ENCODE data around the gene BMPR1A.

The BMPR1A gene

GRCh38 chr10:86756511-86757112 is at the start of gene BMPR1A:
TSS of gene BMPR1A (plus strand) at chr10:86756619. CDS start at chr10:86876019, 119,400 bp downstream.
- peak; percentile 61 for DNase-seq (ENCODE audit: low spot score)

GRCh38 chr10:86706977-86707376 is 49.4 kb upstream of the BMPR1A start:
- DNase-seq (ENCODE audit: low spot score), result no peak

GRCh38 chr10:86707505-86707904 is 48.9 kb upstream of the BMPR1A start:
- DNase-seq (ENCODE audit: low spot score), result no peak

DNA sequence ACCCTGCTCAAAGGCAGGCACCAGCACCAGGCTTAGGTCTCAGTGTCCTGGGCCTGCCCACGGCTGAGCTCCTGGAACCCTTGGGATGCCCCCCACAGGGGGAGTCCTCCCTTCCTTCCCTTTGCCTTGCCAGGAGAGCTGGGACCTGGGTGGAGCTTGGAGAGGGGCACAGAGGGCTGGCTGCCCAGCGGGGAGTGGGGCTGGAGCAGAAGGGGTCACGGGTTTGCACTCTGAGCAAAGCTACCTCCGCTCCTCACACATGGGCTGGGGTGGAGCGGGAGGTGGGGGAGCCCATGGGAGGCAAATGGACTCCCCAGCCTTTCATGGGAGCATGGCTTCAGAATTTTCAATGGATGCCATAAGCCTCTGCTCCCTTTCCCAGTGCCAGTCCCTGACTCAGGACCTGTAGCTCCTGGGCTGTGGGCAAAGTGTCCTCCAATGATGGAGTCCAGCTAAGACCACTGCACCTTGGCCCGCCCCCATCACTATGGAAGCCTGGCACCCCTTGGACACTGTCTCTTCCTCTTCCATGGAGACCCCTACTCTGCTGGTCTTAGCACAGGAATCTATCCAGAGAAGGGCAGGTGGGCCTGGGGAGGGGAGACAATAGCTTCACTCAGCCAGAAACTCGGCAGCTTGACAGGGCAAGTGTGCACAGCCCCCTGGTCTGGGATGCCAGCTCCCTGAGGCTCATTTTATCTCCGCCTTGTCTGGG is 48.2 kb upstream of the BMPR1A start:
- DNase-seq (ENCODE audit: low spot score), result no peak

- no peak for DNase-seq (ENCODE audit: low spot score)
These were observed 47.5 kb upstream of the BMPR1A start for GRCh38 chr10:86708783-86709380.

DNA sequence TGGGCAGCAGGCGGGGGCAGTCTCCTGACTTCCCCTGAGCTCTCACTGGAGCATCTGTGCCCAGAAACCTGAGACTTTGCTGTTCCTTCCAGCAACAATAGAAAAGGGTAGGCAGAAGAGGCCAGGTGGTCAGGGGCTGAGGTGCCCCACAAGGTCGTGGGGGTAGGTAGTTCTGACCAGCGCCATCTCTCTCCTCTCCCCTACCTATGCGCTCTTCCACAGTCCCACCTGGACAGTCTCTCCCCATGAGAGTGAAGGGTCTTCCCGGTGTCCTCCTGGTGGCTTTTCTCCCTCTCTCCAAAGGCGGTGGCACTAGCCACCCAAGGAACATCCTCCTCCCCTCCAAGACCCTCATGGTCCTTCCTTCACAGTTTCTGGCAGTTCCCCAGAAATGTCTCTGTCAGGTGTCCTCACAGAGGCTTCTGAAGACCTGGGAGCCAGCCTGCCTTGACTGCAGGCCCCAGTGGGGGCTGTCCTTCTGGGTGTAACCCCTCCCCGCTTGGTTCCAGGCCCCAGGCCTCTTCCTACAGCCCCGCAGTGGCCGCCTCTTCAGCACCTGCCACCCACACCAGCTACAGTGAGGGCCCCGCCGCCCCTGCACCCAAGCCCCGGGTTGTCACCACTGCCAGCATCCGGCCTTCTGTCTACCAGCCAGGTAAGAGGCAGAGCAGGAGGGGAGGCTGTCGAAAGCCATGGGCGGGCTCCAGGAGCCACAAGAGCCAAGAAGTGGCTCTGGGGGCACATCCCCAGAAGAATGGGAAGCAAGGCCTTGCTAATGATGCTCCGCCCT is 46.8 kb upstream of the BMPR1A start:
- DNase-seq (ENCODE audit: low spot score), result no peak

DNA sequence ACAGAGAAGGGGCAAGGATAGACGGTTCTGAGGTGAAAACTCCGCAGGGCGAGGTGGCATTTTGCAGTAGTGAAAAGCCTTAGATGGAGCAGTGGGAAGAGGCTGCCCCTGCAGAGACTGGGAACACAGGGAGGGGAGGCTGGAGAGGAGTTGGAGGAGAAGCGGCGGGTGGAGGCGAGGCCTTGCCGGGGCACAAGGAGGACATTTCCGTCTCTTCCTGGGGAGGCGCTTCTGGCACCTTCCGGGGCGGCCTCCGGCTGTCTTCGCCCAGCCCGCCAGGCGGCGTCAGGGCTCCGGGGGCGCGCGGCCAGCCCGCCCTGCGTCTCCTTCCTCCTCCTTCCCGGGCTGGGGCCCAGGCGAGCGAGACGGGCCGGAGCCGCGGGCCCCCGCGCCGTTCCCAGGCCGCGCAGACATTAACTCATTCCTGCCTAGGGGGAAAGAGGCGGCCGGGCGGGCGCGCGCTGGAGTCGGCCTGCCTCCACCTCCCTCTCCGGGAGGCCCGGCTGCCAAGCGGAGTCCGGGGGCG is 45.4 kb upstream of the BMPR1A start:
- peak; percentile 97 for DNase-seq (ENCODE audit: low spot score)

DNA sequence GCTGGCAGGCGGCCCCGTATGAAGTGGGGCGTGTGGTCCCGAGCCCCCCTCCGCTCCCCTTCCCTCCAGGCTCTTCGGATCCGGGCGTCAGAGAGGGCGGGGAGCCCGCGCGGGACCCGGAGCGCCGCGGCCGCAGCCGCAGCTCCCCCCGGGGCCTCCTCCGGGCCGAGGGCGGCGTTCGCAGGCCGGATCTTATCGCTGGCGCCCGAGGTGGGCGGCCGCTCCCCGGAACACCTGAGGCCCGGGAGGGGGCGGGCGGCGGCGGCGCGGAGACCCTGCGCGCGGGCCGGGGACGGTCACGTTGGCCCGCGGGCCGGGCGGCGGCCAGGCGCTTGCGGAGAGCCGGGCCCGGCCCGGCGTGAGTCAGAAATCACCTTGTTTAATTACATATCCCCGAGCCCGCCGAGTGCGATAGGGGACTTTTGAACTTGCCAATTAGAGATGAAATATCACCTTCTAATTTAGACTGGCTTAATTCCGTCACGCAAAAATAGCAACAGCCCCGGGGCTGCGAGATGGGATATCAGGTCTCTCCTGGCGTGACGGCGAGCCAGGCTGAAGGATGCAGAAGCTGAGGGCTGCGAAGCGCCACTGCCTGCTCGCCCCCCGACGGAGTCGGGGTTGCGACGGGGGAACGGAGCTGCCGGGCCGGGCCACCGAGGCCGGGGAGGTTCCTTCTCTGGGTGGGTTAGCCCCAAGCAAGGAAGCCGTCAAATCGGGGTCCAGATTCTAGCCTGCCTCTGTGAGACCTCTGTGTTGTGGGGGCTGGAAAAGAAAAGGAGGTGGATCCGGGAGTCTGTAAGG is 44.7 kb upstream of the BMPR1A start:
- peak; percentile 83 for DNase-seq (ENCODE audit: low spot score)

GRCh38 chr10:86712317-86712707 is 44.1 kb upstream of the BMPR1A start:
- DNase-seq (ENCODE audit: low spot score), result peak; percentile 66

DNA sequence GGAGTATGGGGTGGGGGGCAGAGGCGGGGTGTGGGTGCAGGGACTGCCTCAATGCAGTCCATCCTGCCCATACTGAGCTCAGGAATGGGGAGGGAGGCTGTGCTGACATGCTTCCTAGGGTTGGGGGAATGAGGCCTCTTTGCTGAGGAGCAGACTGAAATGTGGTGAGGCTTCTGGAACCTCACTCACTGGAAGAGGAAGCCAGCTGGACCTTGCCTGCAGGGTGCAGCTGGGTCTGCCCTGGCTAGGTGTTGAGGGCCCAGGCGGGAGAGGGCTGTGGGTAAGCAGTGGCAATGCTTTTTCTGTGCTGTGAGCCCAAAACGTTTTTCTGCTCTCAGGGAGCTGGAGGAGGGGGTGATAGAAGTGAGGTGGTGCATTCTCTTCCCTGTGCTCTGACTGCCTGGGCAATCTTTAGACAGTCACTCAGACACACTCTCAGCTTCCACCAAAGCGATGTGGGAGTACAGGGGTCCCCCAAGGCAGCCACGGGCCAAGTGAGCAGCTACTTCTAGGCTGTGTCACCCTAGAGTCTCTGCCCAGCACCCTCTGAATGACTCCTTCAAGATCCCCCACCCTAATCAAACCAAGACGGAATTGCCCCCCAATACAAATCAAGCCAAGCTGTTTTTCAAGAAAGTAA is 41.1 kb upstream of the BMPR1A start:
- no peak for DNase-seq (ENCODE audit: low spot score)

DNA sequence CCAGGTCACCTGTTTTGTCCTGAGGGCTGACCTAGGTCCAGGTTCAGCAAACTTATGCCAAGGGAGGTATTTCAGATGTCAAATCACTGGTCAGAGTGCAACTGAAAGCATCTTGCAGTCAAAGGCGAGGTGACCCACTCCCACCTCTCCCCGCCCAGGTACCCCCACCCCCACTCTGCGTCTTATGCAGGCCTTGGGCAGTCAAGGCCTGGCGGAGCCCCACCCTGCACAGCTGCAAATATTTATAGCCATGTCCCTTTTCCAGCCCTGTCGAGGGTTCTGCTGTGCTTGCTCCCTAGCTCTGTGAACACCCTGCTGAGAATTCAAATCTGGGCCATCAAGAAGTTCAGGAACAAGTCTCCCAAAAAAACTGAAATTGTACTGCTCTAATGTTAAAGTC is 40.6 kb upstream of the BMPR1A start:
- DNase-seq (ENCODE audit: low spot score), result no peak

DNA sequence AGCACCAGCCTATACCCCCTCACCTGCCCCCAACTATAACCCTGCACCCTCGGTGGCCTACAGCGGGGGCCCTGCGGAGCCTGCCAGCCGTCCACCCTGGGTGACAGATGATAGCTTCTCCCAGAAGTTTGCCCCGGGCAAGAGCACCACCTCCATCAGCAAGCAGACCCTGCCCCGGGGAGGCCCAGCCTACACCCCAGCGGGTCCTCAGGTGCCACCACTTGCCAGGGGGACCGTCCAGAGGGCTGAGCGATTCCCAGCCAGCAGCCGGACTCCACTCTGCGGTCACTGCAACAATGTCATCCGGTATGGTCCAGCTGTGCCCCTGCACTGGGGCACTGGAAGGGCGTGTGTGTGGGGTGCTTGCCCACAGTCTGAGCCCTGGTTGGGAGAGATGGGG is 40.0 kb upstream of the BMPR1A start:
- DNase-seq (ENCODE audit: low spot score), result no peak

DNA sequence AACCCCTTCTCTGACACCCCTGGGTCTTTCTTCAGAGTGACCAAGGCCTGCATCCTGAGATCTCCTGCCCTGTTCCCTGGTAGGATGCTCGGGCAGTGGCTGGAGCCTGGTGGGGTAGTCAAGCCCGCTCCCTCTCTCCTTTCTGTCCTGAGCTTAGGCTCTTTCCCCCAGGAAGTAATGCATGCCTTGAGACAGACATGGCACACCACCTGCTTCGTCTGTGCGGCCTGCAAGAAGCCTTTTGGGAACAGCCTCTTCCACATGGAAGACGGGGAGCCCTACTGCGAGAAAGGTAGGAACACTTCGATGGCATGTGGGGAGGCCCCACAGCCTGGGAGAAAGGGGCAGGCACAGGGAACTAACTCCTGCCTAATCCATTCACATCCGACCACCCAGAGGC is 37.9 kb upstream of the BMPR1A start:
- no peak for DNase-seq (ENCODE audit: low spot score)

GRCh38 chr10:86721232-86721631 is 35.2 kb upstream of the BMPR1A start:
- no peak for DNase-seq (ENCODE audit: low spot score)

DNA sequence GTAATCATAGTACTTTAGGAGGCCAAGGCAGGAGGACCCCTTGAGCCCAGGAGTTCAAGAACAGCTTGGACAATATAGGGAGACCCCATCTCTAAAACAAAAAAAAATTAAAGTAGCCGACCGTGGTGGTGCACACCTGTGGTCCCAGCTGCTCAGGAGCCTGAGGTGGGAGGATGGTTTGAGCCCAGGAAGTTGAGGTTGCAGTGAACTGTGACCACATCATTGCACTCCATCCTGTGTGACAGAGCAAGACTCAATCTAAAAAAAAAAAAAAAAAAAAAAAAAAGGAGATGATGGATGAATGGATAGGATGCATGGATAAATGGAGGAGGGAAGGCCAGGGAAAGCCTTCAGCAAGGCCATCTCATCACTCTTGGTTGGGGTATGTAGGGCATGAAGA is 33.4 kb upstream of the BMPR1A start:
- no peak for DNase-seq (ENCODE audit: low spot score)

DNA sequence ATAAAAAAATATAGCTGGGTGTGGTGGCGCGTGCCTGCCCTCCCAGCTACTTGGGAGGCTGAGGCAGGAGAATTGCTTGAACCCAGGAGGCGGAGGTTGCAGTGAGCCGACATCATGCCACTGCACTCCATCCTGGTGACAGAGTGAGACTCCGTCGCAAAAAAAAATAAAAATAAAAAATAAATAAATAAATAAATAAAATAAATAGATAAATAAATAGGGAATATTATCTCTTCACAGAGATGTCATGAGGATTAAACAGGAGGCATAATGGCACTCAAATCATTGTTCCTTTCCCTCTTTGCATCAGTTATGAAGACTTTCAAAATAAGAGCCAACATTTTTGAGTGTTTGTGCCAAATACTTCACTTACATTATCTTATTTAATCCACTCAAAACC is 32.0 kb upstream of the BMPR1A start:
- no peak for DNase-seq (ENCODE audit: low spot score)

DNA sequence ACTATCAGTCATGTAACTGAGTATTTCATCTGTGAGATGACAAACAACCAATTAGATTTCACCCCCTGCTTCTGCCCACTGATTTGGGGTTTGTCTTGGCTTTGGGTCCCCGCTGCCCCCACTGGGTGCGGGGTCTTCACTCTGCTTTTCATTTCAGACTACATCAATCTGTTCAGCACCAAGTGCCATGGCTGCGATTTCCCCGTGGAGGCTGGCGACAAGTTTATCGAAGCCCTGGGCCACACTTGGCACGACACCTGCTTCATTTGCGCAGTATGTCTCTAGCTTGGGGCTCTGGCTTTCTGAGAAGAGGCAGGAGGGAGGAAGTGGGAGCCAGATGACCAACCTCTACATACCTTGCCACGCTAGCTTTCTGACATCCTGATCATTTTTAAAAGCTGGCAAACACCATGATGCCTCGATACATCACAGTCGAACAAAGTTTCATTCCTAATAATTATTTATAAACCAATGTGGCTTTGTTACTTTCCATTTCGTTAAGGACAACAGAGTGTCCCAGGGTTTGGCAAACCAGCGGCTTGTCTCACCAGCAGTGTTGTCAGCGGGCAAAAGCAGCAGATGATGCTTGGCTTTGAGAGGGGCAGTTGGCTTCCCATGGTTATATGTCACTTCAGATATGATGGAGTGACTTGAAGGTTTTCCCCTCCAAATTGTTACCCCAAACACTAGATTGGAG is 30.3 kb upstream of the BMPR1A start:
- no peak for DNase-seq (ENCODE audit: low spot score)

DNA sequence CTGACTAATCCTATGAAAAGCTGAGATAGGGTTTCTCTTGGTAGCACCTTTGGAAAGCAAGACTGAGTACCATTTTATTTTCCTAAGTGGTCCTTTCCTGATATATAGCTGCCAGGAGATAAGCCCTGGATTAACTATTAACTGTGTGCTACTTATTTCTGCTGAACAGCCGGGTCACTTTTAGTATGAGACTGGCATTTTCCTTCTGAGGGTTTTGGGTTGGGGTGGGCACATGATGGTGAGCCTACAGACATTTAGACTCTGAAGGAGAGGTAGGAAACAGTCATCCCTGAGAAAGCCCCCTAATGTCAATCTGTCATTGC is 29.8 kb upstream of the BMPR1A start:
- no peak for DNase-seq (ENCODE audit: low spot score)

GRCh38 chr10:86727470-86727869 is 28.9 kb upstream of the BMPR1A start:
- no peak for DNase-seq (ENCODE audit: low spot score)

- no peak for DNase-seq (ENCODE audit: low spot score)
These were observed 28.4 kb upstream of the BMPR1A start for GRCh38 chr10:86728056-86728455.

GRCh38 chr10:86729677-86730076 is 26.7 kb upstream of the BMPR1A start:
- no peak for DNase-seq (ENCODE audit: low spot score)

Measured in iPS-NIHi11 (cell line).